BLaER1 (cell line): ENCODE measurements around the gene ACACB.
"Not testable (repeated sequence)": the region's sequence is repeated elsewhere in the genome, so short reads cannot be mapped to it uniquely, and the experiment has no call there.

Experiments used
- H3K27ac ChIP-seq: shearing (Covaris generic); formaldehyde crosslinking; 2 replicates; pipeline ENCODE4 v1.8.1; 2022
- H3K27me3 ChIP-seq: shearing (Covaris generic); formaldehyde crosslinking; 2 replicates; pipeline ENCODE4 v1.8.1; 2022
- H3K36me3 ChIP-seq: shearing (Covaris generic); formaldehyde crosslinking; 2 replicates; pipeline ENCODE4 v1.8.1; 2022
- H3K4me1 ChIP-seq: shearing (Covaris generic); formaldehyde crosslinking; 2 replicates; pipeline ENCODE4 v1.8.1; 2022
- H3K4me2 ChIP-seq: shearing (Covaris generic); formaldehyde crosslinking; 2 replicates; pipeline ENCODE4 v1.8.1; 2022
- H3K4me3 ChIP-seq: shearing (Covaris generic); formaldehyde crosslinking; 2 replicates; pipeline ENCODE4 v1.8.1; 2022
- H3K9ac ChIP-seq: shearing (Covaris generic); formaldehyde crosslinking; 2 replicates; pipeline ENCODE4 v1.8.1; 2022
- H3K9me3 ChIP-seq: shearing (Covaris generic); formaldehyde crosslinking; 2 replicates; pipeline ENCODE4 v1.8.1; 2022
- H4K20me1 ChIP-seq: shearing (Covaris generic); formaldehyde crosslinking; 2 replicates; pipeline ENCODE4 v1.8.1; 2022
- Cebpa-rat ChIP-seq: shearing (Covaris generic); IDR thresholded peaks from 2 replicates; pipeline ENCODE4 v1.8.1; 2022

ACACB gene

DNA sequence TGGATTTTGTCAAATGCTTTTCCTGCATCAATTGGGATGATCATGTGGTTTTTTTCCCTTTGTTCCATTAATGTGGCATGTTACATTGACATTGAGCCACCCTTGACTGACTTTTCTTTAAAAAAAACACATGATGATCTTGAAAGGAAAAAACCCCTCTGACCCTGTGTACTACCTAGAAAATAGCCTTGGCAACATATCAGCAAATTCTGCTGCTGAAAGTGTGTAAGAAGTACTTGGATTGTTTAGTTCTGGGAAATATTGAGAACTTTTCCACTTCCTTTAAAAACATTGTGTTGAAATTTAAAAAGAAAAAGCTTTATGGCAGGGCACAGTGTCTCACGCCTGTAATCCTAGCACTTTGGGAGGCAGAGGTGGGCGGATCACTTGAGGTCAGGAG is 20.7 kb downstream of the ACACB start:
- H3K4me1 ChIP-seq, result no peaks in the 10 kb centered on the region
- no peak overlapping the region for H3K4me2 ChIP-seq
- H3K27me3 ChIP-seq, result no peaks in the 10 kb centered on the region
- H3K9me3 ChIP-seq, result peaks cover 8% of the 10 kb centered on the region; the same call in 1 of the 2 replicates
- no peaks in the 10 kb centered on the region for H4K20me1 ChIP-seq
- H3K27ac ChIP-seq, result no peak overlapping the region
- no peak for TF ChIP-seq Cebpa-rat
- H3K4me3 ChIP-seq, result no peak overlapping the region
- no peaks in the 10 kb centered on the region for H3K36me3 ChIP-seq
- no peak overlapping the region for H3K9ac ChIP-seq

DNA sequence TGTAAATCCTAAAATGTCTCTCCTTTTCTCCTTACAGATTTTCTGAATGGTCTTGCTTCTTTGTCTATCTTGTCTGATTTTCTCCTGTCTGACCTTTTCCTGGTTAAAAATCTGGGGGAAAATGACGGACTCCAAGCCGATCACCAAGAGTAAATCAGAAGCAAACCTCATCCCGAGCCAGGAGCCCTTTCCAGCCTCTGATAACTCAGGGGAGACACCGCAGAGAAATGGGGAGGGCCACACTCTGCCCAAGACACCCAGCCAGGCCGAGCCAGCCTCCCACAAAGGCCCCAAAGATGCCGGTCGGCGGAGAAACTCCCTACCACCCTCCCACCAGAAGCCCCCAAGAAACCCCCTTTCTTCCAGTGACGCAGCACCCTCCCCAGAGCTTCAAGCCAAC is 23.0 kb downstream of the ACACB start:
- Histone ChIP-seq H3K4me2 (no peak overlapping the region), H3K27me3 (no peaks in the 10 kb centered on the region), H3K9me3 (peaks cover 8% of the 10 kb centered on the region; the same call in 1 of the 2 replicates), H3K27ac (no peak overlapping the region), H3K36me3 (no peaks in the 10 kb centered on the region), H3K9ac (no peak overlapping the region), H3K4me1 (no peaks in the 10 kb centered on the region), H4K20me1 (no peaks in the 10 kb centered on the region), H3K4me3 (no peak overlapping the region)
- TF ChIP-seq Cebpa-rat, result no peak

DNA sequence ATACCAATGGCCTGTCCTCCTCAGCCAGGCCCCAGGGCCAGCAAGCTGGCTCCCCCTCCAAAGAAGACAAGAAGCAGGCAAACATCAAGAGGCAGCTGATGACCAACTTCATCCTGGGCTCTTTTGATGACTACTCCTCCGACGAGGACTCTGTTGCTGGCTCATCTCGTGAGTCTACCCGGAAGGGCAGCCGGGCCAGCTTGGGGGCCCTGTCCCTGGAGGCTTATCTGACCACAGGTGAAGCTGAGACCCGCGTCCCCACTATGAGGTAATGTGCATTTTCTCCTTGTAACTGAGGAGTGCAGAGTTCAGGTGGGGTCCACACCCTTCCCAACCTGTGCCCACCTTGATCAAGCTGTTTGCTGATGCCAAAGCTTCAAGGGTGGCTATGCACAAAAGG is 23.4 kb downstream of the ACACB start:
- peaks cover 8% of the 10 kb centered on the region; the same call in 1 of the 2 replicates for H3K9me3 ChIP-seq
- H3K4me2 ChIP-seq, result no peak overlapping the region
- H3K4me1 ChIP-seq, result no peaks in the 10 kb centered on the region
- no peak overlapping the region for H3K27ac ChIP-seq
- H3K4me3 ChIP-seq, result no peak overlapping the region
- no peak overlapping the region for H3K9ac ChIP-seq
- H3K36me3 ChIP-seq, result no peaks in the 10 kb centered on the region
- H4K20me1 ChIP-seq, result no peaks in the 10 kb centered on the region
- no peaks in the 10 kb centered on the region for H3K27me3 ChIP-seq
- no peak for TF ChIP-seq Cebpa-rat

DNA sequence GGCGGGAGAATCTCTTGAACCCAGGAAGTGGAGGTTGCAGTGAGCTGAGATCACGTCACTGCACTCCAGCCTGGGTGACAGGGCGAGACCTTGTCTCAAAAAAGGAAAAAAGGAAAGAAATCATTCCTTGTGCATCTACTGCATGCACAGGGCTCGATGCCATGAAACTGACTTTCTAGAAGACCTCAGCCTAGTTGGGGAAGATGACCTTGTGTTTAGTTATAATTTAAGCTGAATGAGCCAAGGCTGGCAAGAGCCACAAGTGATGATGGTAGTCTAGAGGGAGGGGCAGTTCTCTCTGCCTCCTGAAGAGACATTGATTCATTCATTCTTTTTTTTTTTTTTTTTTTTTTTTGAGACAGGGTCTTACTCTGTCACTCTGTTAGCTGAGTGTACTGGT is 24.2 kb downstream of the ACACB start:
- H3K9ac ChIP-seq, result no peak overlapping the region

DNA sequence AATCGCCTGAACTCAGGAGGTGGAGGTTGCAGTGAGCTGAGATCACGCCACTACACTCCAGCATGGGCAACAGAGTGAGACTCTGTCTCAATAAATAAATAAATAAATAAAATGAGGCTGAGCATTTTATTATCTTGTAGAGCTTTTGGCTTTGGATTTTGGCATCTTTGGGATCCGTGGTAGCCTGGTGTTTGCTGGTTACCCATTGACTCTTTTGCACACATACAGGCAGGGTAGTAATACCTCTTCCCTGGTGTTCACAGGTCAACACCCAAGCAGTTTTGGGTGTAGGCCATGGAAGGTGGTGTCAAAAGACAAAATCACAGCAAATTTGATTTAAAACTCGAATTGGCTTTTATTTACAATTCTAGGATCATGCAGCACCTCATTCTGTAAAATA is 27.8 kb downstream of the ACACB start:
- no peaks in the 10 kb centered on the region for H3K27me3 ChIP-seq
- no peak overlapping the region for H3K4me2 ChIP-seq
- H3K4me3 ChIP-seq, result no peak overlapping the region
- peaks cover 11% of the 10 kb centered on the region for H3K4me1 ChIP-seq
- TF ChIP-seq Cebpa-rat, result no peak
- no peaks in the 10 kb centered on the region for H3K36me3 ChIP-seq
- H3K27ac ChIP-seq, result no peak overlapping the region
- H4K20me1 ChIP-seq, result no peaks in the 10 kb centered on the region
- H3K9ac ChIP-seq, result no peak overlapping the region
- no peaks in the 10 kb centered on the region for H3K9me3 ChIP-seq

More for the DNA sequence above, 24.2 kb downstream of the ACACB start:
- Histone ChIP-seq H3K4me1 (no peaks in the 10 kb centered on the region), H3K27me3 (no peaks in the 10 kb centered on the region), H3K9me3 (peaks cover 7% of the 10 kb centered on the region; the same call in 1 of the 2 replicates), H3K4me2 (no peak overlapping the region), H4K20me1 (no peaks in the 10 kb centered on the region), H3K4me3 (no peak overlapping the region), H3K36me3 (no peaks in the 10 kb centered on the region), H3K27ac (no peak overlapping the region)
- no peak for TF ChIP-seq Cebpa-rat

DNA sequence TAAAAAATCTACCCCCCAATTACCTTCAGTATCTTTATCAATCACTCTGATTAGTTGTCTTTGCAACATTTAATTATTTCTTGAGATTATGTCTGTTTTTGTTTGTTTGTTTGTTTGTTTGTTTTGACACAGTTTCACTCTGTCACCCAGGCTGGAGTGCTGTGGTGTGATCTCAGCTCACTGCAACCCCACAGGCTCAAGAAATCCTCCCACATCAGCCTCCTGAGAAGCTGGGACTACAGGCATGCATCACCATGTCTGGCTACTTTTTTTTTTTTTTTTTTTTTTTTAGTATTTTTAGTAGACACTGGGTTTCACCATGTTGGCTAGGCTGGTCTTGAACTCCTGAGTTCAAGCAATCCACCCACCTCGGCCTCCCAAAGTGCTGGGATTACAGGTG is 30.7 kb downstream of the ACACB start:
- not testable (repeated sequence) for H3K27me3 ChIP-seq, H3K36me3 ChIP-seq, H3K9me3 ChIP-seq, H3K9ac ChIP-seq, H3K4me3 ChIP-seq, H4K20me1 ChIP-seq, H3K27ac ChIP-seq
- 0 out of 2 replicates have a peak overlapping the region, but pooled peaks have one; percentile 21 for H3K4me2 ChIP-seq
- peaks cover 11% of the 10 kb centered on the region for H3K4me1 ChIP-seq

DNA sequence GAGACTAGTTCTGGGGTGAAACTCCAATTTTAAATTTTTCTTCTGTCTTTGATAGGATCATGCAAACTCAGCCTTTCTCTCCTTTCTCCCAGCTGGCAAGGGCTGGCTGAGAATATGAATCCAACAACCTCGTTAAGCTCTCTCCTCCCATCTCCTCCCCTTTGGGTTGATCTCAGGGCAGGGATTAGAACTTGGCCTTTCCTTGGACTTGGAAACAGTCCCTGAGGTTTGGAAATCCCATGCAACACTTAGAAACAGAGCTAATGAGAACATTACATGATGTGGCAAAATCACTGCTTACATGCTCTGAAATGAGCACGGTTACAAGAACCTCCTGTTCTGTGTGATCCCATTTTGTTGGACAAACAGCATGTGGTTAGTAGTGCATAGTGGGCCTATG is 31.6 kb downstream of the ACACB start:
- H3K4me2 ChIP-seq, result no peak overlapping the region
- no peaks in the 10 kb centered on the region for H3K9me3 ChIP-seq
- no peak for TF ChIP-seq Cebpa-rat
- peaks cover 11% of the 10 kb centered on the region for H3K4me1 ChIP-seq
- no peak overlapping the region for H3K9ac ChIP-seq
- no peak overlapping the region for H3K27ac ChIP-seq
- H3K27me3 ChIP-seq, result no peaks in the 10 kb centered on the region
- H3K4me3 ChIP-seq, result no peak overlapping the region
- no peaks in the 10 kb centered on the region for H4K20me1 ChIP-seq
- no peaks in the 10 kb centered on the region for H3K36me3 ChIP-seq

DNA sequence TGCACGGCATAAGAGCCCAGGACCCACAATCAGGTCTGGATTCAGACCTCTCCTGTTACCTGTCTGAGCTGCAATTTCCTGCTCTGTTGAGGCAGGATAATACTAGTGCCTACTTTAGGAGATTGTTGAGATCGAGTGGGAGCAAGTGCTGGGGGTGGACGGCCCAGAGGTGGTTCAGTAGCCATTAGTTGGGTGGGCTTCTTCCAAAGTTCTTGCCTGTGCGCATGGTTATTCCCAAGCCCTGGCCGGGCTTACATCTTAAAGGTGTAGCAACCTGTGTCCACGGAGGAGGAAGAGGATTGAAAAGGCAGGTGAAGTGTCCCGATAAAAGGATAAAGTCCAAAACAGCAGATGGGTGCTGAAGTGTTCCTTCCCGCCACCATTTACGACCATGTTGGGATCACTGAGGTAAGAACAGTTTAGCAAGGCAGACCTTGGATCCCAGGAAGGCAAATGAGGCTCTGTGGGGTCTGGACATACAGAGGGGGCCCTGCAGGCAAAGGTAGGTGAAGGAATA is 33.8 kb downstream of the ACACB start:
- no peaks in the 10 kb centered on the region for H3K36me3 ChIP-seq
- H4K20me1 ChIP-seq, result no peaks in the 10 kb centered on the region
- H3K4me2 ChIP-seq, result no peak overlapping the region
- H3K9ac ChIP-seq, result no peak overlapping the region
- H3K4me1 ChIP-seq, result peaks cover 18% of the 10 kb centered on the region
- H3K9me3 ChIP-seq, result no peaks in the 10 kb centered on the region
- no peak overlapping the region for H3K27ac ChIP-seq
- peaks cover 11% of the 10 kb centered on the region for H3K27me3 ChIP-seq
- TF ChIP-seq Cebpa-rat, result no peak
- H3K4me3 ChIP-seq, result no peak overlapping the region

DNA sequence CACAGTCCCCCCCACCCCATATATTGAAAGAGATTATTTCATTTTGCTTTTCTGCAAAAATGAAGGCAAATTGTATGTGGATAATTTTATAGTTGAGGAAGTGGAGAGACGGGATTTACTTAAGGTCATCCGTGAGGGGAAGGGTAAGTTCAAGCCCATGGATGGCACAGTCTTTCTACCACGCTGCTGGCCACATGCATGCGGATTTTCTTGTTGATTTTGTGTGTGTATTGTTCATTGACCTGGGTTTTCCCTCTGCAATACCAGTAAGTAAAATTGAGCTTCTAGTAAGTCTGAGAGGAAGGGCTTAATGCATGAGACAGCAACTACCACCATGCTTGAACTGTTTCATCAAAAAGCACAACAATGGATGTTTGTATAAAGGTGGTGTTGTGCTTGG is 35.1 kb downstream of the ACACB start:
- H3K9me3 ChIP-seq, result no peaks in the 10 kb centered on the region
- no peak for TF ChIP-seq Cebpa-rat
- no peaks in the 10 kb centered on the region for H3K36me3 ChIP-seq
- H3K4me1 ChIP-seq, result peaks cover 18% of the 10 kb centered on the region
- H4K20me1 ChIP-seq, result no peaks in the 10 kb centered on the region
- no peak overlapping the region for H3K4me2 ChIP-seq
- H3K27me3 ChIP-seq, result peaks cover 11% of the 10 kb centered on the region
- H3K27ac ChIP-seq, result no peak overlapping the region
- H3K4me3 ChIP-seq, result no peak overlapping the region
- H3K9ac ChIP-seq, result no peak overlapping the region

DNA sequence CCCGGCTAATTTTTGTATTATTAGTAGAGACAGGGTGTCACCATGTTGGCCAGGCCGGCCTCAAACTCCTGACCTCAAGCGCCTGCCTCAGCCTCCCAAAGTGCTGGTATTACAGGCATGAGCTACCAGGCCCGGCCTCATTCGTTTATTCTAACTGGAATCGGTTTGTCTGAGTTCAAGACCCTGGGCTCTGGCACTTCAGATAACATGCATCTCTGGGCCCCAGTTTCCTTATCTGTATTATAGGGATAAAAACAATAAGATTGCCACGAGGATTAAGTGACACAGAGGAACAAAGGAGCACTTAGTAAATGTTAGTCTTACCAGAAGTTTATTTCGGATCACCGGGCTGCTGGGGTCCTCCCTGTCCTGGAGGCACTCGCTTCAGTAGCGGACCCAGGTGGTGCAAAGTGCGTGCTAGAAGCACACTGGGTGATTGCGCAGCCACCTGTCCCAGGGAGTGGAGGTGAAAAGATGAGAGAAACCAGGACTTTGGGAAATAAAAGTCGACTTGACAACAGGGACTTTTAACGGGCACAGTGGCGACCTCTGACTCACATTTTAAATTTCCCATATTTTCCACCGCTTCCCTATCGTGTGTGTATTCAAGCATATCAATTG is 37.5 kb downstream of the ACACB start:
- Histone ChIP-seq H3K36me3 (no peaks in the 10 kb centered on the region), H3K27me3 (peaks cover 11% of the 10 kb centered on the region), H3K9me3 (no peaks in the 10 kb centered on the region), H4K20me1 (no peaks in the 10 kb centered on the region), H3K27ac (no peak overlapping the region), H3K4me3 (peak overlapping the region; percentile 75), H3K9ac (no peak overlapping the region), H3K4me2 (peak overlapping the region; percentile 96), H3K4me1 (peaks cover 23% of the 10 kb centered on the region)
- TF ChIP-seq Cebpa-rat, result no peak
